ENCODE measurements around the gene OR51E1.
A peak's percentile ranks its signal among the peaks of the same experiment; 100 is the strongest.

OR51E1 gene

GRCh38 chr11:4654635-4655369, 11.0 kb downstream of the OR51E1 start:
- no peak for DNase-seq

DNA sequence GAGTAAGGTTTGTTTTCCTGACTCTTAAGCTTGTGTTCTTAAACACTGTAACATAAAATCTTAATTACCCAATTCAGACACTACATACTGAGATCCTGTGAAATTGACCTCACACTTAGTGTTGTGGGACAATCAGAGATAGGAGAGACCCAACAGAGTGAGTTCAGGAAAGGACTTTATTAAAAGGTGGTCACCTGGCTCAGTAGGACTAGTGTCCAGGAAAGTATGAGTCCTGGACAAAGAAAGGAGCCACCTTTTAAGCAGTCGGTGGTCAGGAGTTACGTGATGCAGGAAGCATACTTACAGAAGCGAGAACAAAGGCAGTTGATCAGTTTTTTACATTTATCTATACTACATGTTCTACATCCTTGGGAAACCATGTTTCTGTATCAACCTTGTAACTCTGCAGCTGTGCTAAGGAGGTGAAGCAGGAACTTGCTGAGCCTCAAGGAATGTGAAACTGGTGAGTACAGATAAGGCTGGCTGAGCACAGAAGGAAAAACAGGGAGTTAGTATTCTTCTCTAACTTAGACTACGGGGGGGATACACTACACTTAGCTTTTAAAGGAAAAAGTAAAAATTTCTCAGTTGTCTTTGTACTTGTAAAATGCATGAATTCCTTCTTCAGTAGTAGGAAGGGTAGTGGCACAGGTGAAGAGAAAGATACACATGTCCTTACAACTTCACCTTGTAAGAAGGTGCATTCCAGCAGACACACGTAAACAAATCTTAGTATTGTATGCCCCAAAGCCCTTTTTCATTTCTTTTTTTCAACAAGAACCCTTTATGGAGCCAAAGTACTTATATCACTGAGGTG, 15.1 kb downstream of the OR51E1 start:
- DNase-seq, result no peak

GRCh38 chr11:4662876-4663275, 19.1 kb downstream of the OR51E1 start:
- DNase-seq, result peak; percentile 31

DNA sequence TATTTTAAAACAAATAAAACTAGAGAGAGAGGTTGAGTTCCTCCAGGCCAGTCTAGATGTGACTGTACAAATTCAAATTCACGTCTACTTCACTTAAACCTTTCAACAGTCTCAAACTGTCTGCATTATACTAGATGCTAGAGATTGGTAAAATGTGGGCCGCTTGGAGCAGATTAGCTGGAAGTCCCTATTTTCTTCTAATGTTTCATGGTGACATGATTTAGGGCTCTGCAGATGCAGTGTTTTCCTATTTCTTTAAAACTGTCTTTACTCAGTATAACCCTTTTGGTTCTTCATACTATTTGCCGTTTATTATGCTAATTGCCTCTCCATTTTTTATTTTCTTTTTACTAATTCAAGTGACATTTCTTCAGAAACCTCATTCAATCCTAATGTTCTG, 20.4 kb downstream of the OR51E1 start:
- DNase-seq, result no peak

GRCh38 chr11:4664786-4665185, 21.0 kb downstream of the OR51E1 start:
- no peak for DNase-seq

- no peak for DNase-seq
These were observed 21.6 kb downstream of the OR51E1 start for GRCh38 chr11:4665424-4665823.

GRCh38 chr11:4671741-4672140, 28.0 kb downstream of the OR51E1 start:
- no peak for DNase-seq

GRCh38 chr11:4672470-4672869, 28.7 kb downstream of the OR51E1 start:
- DNase-seq, result no peak

DNA sequence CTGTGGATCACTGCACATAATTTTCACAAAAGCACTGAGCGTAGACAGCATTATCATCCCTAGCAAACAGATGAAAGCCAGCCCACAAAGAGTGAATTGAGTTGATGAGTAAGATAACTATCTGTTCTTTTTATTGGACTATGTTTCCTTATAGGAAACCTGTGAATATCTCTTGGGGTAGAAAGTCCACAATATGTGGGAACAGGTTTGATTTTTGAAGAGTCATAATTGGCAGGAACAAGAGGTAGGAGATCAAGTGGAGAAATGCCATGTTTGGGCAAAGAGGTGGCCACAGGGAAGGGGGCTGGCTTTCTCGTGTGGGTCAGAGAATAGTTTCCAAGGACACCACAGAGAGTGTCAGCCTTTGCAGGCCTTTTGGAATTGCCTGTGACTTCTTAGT, 30.0 kb downstream of the OR51E1 start:
- no peak for DNase-seq

- peak; percentile 55 for DNase-seq
These were observed 34.2 kb downstream of the OR51E1 start for GRCh38 chr11:4677948-4678347.

DNA sequence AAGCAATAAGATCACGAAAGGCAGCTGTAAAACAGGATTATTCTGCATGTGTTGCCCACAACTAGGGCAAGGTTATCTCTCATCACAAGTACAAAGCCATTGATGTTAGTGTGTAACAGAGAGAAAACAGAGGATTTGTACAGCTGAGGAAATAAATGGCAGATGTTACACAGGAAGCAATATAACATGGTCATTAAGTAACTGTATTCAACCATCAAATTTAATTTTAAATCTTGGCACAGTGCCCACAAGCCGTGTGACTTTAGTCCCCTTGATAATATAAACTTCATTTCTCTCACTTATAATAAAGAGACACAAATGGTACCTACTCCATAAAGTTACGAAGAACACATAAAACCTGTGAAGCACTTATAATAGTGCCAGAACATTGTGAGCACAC, 36.6 kb downstream of the OR51E1 start:
- peak; percentile 93 for DNase-seq

DNA sequence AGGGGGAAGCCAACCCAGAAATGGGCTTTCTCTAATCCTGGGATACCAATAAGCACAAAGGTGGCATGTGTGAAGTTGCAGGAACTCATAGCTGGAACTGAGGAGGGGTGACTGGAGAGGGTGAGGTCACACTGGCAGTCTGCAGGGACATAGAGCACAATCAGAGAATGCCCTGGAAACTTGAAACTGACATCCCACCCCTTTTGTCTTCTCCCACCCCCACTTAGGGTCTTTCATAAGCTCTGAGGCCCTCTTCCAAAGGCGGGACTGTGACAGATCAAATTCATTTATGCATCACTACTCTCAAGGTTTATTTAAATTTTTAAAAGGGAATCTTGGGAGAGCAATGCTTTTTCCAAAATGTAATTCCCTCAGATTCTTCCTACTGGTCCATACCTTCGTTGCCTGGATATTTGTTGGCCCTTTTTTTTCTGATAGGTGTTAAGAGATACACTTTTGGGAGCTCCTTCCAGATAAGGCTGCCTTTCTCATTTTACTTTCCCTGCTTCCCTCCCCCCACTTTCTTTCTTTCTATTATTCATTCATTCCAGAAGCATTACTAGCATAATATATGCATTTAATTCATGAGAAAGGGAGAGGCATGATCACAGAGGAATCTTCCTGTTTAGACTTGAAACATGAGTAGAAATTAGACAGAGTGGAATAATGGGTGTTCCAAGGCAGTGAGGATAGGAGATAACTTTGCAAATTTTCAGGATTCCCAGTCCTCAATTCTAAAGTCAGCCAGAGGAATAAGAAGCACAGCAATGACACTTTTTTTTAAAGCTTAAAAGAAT, 39.0 kb downstream of the OR51E1 start:
- no peak for DNase-seq

DNA sequence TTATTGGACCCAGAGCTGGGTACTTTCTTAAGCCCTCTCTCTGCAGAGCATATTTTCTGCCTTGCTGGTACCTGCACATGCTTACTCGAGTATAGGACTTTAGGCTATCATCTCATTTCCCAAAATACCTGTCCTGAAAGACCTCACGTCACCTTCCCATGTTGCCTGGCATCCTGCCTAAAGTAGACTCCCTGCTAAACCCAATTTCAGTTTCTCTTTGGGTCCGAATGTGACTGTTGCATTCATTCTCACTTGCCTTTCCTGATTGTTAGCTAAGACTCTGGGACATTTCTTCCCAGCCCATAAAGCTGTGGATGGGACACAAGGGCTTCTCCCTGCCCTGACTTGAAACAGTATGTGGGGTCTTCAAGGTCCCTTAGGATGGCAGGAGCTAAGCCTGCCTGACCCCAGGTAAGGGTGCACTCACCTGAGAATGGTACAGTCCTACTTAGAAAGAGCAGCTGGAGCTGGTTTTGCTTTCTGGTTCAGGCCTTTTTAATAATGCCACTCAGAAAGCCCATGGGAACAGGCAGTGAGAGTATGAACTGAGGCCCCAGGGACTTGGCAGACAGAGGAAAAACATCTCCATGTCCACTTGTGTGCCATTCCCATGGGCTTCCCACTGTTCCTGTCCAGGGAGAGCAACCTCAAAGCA, 41.0 kb downstream of the OR51E1 start:
- DNase-seq, result no peak

DNA sequence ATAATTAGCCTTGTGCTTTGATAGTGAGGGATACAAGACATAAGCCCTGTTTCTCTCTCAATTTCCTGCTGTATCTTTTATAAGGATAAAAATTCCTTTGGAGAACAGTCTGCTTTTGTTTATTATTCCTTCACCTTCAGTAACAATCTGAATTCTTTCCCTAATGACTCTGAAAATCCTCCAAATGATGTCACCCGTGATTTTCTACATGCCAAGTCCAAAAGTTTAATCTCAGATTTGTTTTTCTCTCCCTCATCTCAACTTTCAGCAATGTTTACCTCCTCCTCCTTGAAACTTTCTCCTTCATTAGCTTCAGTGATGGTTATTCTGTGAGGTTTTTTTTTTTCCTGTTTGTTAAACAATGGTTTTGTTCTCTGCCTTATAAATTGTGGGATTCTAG, 51.7 kb downstream of the OR51E1 start:
- DNase-seq, result no peak

GRCh38 chr11:4697585-4697984, 53.8 kb downstream of the OR51E1 start, which contains the start of gene OR51E2:
OR51E2 (minus strand) TSS chr11:4697853; CDS start chr11:4682711, 15,142 bp downstream.
- peak; percentile 56 for DNase-seq

GRCh38 chr11:4699697-4700435, 56.1 kb downstream of the OR51E1 start:
- no peak for DNase-seq

DNA sequence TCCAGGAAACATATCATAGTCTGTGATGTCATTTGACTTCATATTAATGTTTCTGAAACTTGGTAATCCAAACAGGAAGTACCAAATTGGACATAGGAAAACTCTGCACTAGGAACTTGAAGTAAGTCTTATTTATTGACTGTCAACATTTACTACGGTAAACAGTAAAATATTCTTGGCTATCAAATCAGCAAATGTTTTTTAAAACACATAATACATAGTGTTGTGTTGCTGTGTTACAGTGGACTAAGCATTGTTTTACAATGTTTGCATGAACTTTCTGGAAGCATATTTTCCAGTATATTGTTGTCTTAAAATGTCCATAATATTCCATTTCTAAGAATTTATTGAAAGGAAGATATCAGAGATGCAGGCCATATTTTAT, 56.6 kb downstream of the OR51E1 start:
- DNase-seq, result no peak

DNA sequence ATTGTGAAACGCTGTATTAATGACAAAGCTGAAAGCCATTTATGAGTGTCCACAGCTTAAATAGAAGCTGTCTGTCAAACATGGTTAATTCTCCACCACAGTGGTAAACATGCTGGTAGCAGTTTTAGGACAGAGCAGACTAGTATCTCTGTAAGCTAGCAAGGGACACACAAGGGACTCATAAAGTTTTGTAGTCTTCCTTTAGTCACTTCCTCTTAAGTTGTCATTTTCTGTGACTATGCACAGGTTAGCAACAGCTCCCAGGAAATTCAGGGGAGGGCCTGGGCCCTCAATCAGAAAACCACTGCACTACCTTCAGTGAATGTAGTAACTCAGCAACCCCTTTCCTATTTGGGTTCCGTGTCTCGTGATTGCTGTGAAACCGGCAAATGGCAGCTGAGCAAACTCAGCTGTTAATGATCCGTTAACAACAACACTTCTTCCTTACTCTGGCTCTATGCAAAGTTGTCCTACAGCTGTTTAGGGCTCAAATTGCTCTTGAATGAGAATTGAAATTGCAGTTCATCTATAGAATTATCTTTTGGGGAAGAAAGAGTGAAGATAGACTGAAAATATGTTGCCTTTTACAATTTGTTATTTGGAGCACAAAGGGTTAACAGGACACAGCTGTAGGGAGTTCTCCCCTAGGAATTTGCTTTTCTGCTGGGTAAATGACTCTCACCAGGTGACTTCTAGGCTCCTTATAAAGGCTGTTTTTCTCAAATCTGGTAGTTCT, 60.4 kb downstream of the OR51E1 start, which contains the start of gene MMP26:
Gene MMP26 (plus strand): TSS at position 731 of the 736 bp plus-strand sequence.
- DNase-seq, result peak; percentile 93

GRCh38 chr11:4704790-4705334, 61.1 kb downstream of the OR51E1 start:
- DNase-seq, result no peak
